GM12878 (cell line): Measurements from ENCODE around the gene FRK. TPM values are rescaled to one million over a fixed set of nuclear protein-coding genes. Genes with fewer than 3 reads are reported as not detected.

ENCODE experiments used
- ATAC-seq: fragments of 200-7000 bp; cut with Tn5 transposase; 3 replicates; pipeline ENCODE4 v1.9.1; 2020; ENCODE audit warnings: mild to moderate bottlenecking, moderate library complexity
- BruUV-seq: library from RNA; stranded (reverse); fragments of 400-500 nt; replicated peaks from 2 replicates; lab custom pipeline; 2021; lab: Mats Ljungman, UMichigan
- CTCF ChIA-PET: fragments of 300-600 bp; sonication (Branson Sonifier 250); formaldehyde crosslinking; extraction: SDS; loops from one replicate; lab custom pipeline; 2021; ENCODE audit warnings: inconsistent platforms; lab: Yijun Ruan, JAX
- POLR2A ChIA-PET: fragments of 350-600 bp; formaldehyde crosslinking; extraction: SDS; loops from one replicate; lab custom pipeline; 2021; ENCODE audit warnings: inconsistent platforms; lab: Charles Lee
- RAD21 ChIA-PET: fragments of 300-600 bp; sonication (Branson Sonifier 250); formaldehyde crosslinking; loops from one replicate; lab custom pipeline; 2023; ENCODE audit warnings: antibody characterized with exemption; ENCODE audit not compliant: unreplicated experiment; lab: Charles Lee
- SMC1A ChIA-PET: fragments of 300-600 bp; sonication (Branson Sonifier 250); formaldehyde crosslinking; loops from one replicate; lab custom pipeline; 2023; ENCODE audit not compliant: unreplicated experiment, uncharacterized antibody; lab: Charles Lee
- DNase-seq: peaks from one replicate; pipeline ENCODE4 v3.0.0-alpha.2; 2011; ENCODE audit warnings: low read depth, low spot score
- FAIRE-seq: peaks from 3 replicates; lab custom pipeline; 2011; peaks lifted over from hg19 to GRCh38; lab: Jason Lieb, UNC
- H2AFZ ChIP-seq: 2 replicates; pipeline ENCODE4 v1.6.0; 2011; ENCODE audit warnings: low read depth, low read length, control low read depth; ENCODE audit not compliant: control insufficient read depth
- H3K27ac ChIP-seq: 2 replicates; pipeline ENCODE4 v1.5.1; 2011; ENCODE audit warnings: control low read depth; ENCODE audit not compliant: control insufficient read depth, insufficient read depth
- H3K27me3 ChIP-seq, 2 experiments: replicated peaks in 1 of 2; 2 replicates each; pipeline versions ENCODE4 v1.6.0 to v1.6.1; 2011; ENCODE audit warnings: low read length in 1 of 2; ENCODE audit not compliant: control insufficient read depth in 2 of 2, insufficient read depth in 2 of 2
- H3K36me3 ChIP-seq, 2 experiments: 2 replicates each; pipeline ENCODE4 v1.5.1; 2011; ENCODE audit warnings: low read length in 1 of 2; ENCODE audit not compliant: control insufficient read depth in 2 of 2, insufficient read depth in 2 of 2
- H3K4me1 ChIP-seq: 2 replicates; pipeline ENCODE4 v1.6.1; 2011; ENCODE audit warnings: mild to moderate bottlenecking, low read length, moderate library complexity, mixed read lengths; ENCODE audit not compliant: control insufficient read depth, insufficient read depth
- H3K4me2 ChIP-seq: 2 replicates; pipeline ENCODE4 v1.6.0; 2011; ENCODE audit warnings: control low read depth; ENCODE audit not compliant: control insufficient read depth, insufficient read depth
- H3K4me3 ChIP-seq: fragments of 200-600 bp; sonication (generic); 2 replicates; pipeline ENCODE4 v1.5.1; 2016
- H3K79me2 ChIP-seq: 2 replicates; pipeline ENCODE4 v1.6.0; 2011; ENCODE audit warnings: low read length; ENCODE audit not compliant: control insufficient read depth, insufficient read depth
- H3K9ac ChIP-seq: 2 replicates; pipeline ENCODE4 v1.8.0; 2011; ENCODE audit warnings: low read length, control low read depth, mixed read lengths; ENCODE audit not compliant: control insufficient read depth, insufficient read depth
- H3K9me3 ChIP-seq: replicated peaks from 3 replicates; pipeline ENCODE4 v1.5.1; 2011; ENCODE audit warnings: mild to moderate bottlenecking, low read length; ENCODE audit not compliant: control insufficient read depth, insufficient read depth
- H4K20me1 ChIP-seq: 2 replicates; pipeline ENCODE4 v1.6.0; 2011; ENCODE audit not compliant: control insufficient read depth, insufficient read depth
- BRCA1 ChIP-seq: IDR thresholded peaks from 2 replicates; pipeline ENCODE4 v1.6.1; 2011; ENCODE audit warnings: low read depth, low read length, improper control_type of control experiment
- CHD4 ChIP-seq: fragments of 200-600 bp; sonication (generic); IDR thresholded peaks from 2 replicates; pipeline ENCODE4 v1.6.1; 2016; ENCODE audit warnings: mild to moderate bottlenecking
- EED ChIP-seq: sonication (generic); IDR thresholded peaks from 2 replicates; pipeline ENCODE4 v1.6.1; 2016; ENCODE audit warnings: antibody characterized with exemption, low read depth
- KAT2A ChIP-seq: conservative IDR thresholded peaks from 2 replicates; pipeline ENCODE4 v1.6.1; 2011; ENCODE audit warnings: low read depth, low read length; ENCODE audit not compliant: control insufficient read depth
- LARP7 ChIP-seq: fragments of 450-650 bp; IDR thresholded peaks from 2 replicates; pipeline ENCODE4 v1.6.1; 2017; ENCODE audit warnings: mild to moderate bottlenecking
- MAX ChIP-seq: IDR thresholded peaks from 2 replicates; pipeline ENCODE4 v1.6.1; 2012; ENCODE audit warnings: low read depth, low read length, improper control_type of control experiment
- MLLT1 ChIP-seq: fragments of 450-650 bp; IDR thresholded peaks from 2 replicates; pipeline ENCODE4 v1.6.1; 2016; ENCODE audit warnings: mild to moderate bottlenecking
- MYC ChIP-seq: IDR thresholded peaks from 2 replicates; pipeline ENCODE4 v1.6.1; 2011; ENCODE audit warnings: mild to moderate bottlenecking, low read length, moderate library complexity, inconsistent platforms; ENCODE audit not compliant: insufficient read depth, insufficient replicate concordance, insufficient read length, severe bottlenecking
- SIN3A ChIP-seq: IDR thresholded peaks from 2 replicates; pipeline ENCODE4 v1.6.1; 2012; ENCODE audit warnings: low read depth, low read length, improper control_type of control experiment
- SUZ12 ChIP-seq: fragments of 200-600 bp; sonication (generic); IDR thresholded peaks from one replicate; pipeline ENCODE4 v1.6.1; 2018; ENCODE audit warnings: antibody characterized with exemption, mild to moderate bottlenecking; ENCODE audit not compliant: unreplicated experiment
- TAF1 ChIP-seq: IDR thresholded peaks from 2 replicates; pipeline ENCODE4 v1.6.1; 2011; ENCODE audit warnings: mild to moderate bottlenecking, low read depth, low read length, borderline replicate concordance
- TCF12 ChIP-seq: IDR thresholded peaks from 2 replicates; pipeline ENCODE4 v1.6.1; 2011; ENCODE audit warnings: low read depth, mild to moderate bottlenecking, low read length
- ZBTB33 ChIP-seq: fragments of 450-650 bp; IDR thresholded peaks from 2 replicates; pipeline ENCODE4 v1.6.1; 2017; ENCODE audit warnings: mild to moderate bottlenecking
- WGBS: methylation state at CpG from one replicate; pipeline ENCODE4 v1.1.6; 2016; ENCODE audit warnings: low lambda C conversion rate; ENCODE audit not compliant: insufficient replicate concordance, insufficient coverage; ENCODE audit errors: missing lambda C conversion rate; 5-methylcytosine and 5-hydroxymethylcytosine counted together
- in situ Hi-C: fragments of 300-500 bp; cut with MboI; formaldehyde crosslinking; loops from 9 replicates; pipeline ENCODE4 v1.14.3; 2018; ENCODE audit warnings: mixed read lengths
- intact Hi-C: fragments of 100-400 bp; cut with micrococcal nuclease; formaldehyde crosslinking; loops from one replicate; pipeline ENCODE4 v1.14.2; 2022; ENCODE audit not compliant: unreplicated experiment
- polyA plus RNA-seq, 11 experiments: library from polyadenylated mRNA; depleted of rRNA in 4 of 11; unstranded in 6 of 11; stranded (reverse) in 5 of 11; fragments of >200 nt; fragmentation: Nextera tagmentation in 4 of 11; fragmentation: Illumina TruSeq in 1 of 11; extraction: Ambion mirVana in 4 of 11; extraction: Trizol in 1 of 11; gene quantifications; 1 replicate in 1 of 11; 2 replicates in 10 of 11; pipeline versions ENCODE4 v1.2.1 to v1.2.3, GENCODE V29; 2011 to 2016; ENCODE audit warnings: inconsistent platforms in 2 of 11, missing spikeins in 2 of 11, low read depth in 1 of 11
- total RNA-seq, 4 experiments: library from RNA; depleted of rRNA in 3 of 4; stranded (reverse); fragments of >200 nt in 3 of 4; fragmentation: Illumina TruSeq in 1 of 4; extraction: Trizol in 1 of 4; gene quantifications; 2 replicates each; pipeline versions ENCODE4 v1.2.1 to v1.2.3, GENCODE V29; 2013 to 2021

The FRK gene
- total and polyA plus RNA-seq, 10 of the 15 experiments (the other 5 are each of a cell fraction or from before 2014, with no cell fraction given): 0.29 to 2.4 (median 1.2) TPM

DNA sequence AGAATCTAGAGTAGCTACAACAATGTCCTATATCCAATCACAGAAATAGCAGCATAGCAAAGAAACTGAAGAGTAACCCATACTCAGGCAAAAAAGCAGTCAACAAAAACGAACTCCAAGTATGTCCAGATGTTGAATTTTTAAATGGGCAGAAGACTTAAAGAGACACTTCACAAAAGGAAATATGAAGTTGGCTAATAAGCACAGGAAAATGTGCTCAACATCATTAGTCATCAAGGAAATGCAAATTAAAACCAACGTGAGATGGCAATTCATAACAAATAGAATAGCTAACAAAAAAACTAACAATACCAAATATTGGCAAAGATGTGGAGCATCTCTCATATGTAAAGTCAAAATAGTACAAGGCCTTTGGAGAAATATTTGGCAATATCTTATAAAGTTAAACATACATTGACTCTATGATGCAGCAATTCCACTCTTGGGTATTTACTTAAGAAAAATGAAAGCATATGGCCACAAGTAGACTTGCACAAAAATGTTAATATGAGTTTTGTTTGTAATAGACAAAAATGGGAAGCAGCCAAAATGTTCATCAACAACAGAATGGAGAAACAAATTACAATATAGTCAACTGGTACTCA lies 37.7 kb downstream of the FRK start:
- Histone ChIP-seq H3K4me2 (no peak overlapping the region), H3K27me3 (no peaks in the 10 kb centered on the region), H4K20me1 (no peaks in the 10 kb centered on the region), H3K36me3 (no peaks in the 10 kb centered on the region), H3K4me1 (peaks cover 28% of the 10 kb centered on the region), H2AFZ (no peak overlapping the region), H3K27ac (no peak overlapping the region), H3K9ac (no peak overlapping the region), H3K9me3 (peaks cover 4% of the 10 kb centered on the region; the same call in 2 of the 3 replicates), H3K79me2 (no peaks in the 10 kb centered on the region; the same call in 1 of the 2 replicates), H3K4me3 (no peak overlapping the region)
- BruUV-seq: no TSS peak
- intact Hi-C loops: no loop called here
- WGBS: 46% methylated on average over 2 of the region's 2 CpGs
- ATAC-seq: no peak
- in situ Hi-C loops: no loop called here
- ChIA-PET CTCF (interaction anchor here (0.9 to 2.0 kb wide), 4 partner anchors 10 to 74 kb away, joined by 3 to 8 read pairs (median 6); no protein-coding TSS in a partner anchor), SMC1A (interaction anchor here (0.6 to 1.6 kb wide), 7 partner anchors 9 to 1308 kb away, joined by 3 to 6 read pairs (median 3); partner anchors contain the start of gene FRK), POLR2A (interaction anchor here (0.6 to 0.7 kb wide), 3 partner anchors 36 to 77 kb away, joined by 3 to 7 read pairs (median 4); no protein-coding TSS in a partner anchor), RAD21 (interaction anchor here (0.5 to 1.7 kb wide), 4 partner anchors 8 to 661 kb away, joined by 3 to 6 read pairs (median 4); partner anchors contain the start of gene FRK)
- no peak for FAIRE-seq
- TF ChIP-seq MLLT1: no peak
- no peak for TF ChIP-seq CHD4
- no peak for TF ChIP-seq TCF12
- TF ChIP-seq SUZ12: no peak
- no peak for TF ChIP-seq MAX
- TF ChIP-seq SIN3A: no peak
- no peak for TF ChIP-seq ZBTB33
- no peak for TF ChIP-seq MYC
- no peak for TF ChIP-seq LARP7
- TF ChIP-seq EED: no peak
- TF ChIP-seq BRCA1: no peak
- TF ChIP-seq TAF1: no peak
- TF ChIP-seq KAT2A: no peak
- no peak for DNase-seq
